ENCODE data around the gene HDHD2.

Gene HDHD2

GRCh38 chr18:47062471-47062870, 87.8 kb downstream of the HDHD2 start:
- DNase-seq (ENCODE audit: low read depth in 3 of 3): no peak

Data from stimulated activated CD4-positive, alpha-beta T cell treated with anti-CD3 and anti-CD28 coated beads, TNF-alpha, amount 100 ng/mL, for 48 hours (primary cell).